ENCODE data around the gene SMIM35. TPM values are rescaled to one million over a fixed set of nuclear protein-coding genes. Genes with fewer than 3 reads are reported as not detected.

The SMIM35 gene
- total and polyA plus RNA-seq, 11 donors, result 0.21 TPM; not detected in 10

DNA sequence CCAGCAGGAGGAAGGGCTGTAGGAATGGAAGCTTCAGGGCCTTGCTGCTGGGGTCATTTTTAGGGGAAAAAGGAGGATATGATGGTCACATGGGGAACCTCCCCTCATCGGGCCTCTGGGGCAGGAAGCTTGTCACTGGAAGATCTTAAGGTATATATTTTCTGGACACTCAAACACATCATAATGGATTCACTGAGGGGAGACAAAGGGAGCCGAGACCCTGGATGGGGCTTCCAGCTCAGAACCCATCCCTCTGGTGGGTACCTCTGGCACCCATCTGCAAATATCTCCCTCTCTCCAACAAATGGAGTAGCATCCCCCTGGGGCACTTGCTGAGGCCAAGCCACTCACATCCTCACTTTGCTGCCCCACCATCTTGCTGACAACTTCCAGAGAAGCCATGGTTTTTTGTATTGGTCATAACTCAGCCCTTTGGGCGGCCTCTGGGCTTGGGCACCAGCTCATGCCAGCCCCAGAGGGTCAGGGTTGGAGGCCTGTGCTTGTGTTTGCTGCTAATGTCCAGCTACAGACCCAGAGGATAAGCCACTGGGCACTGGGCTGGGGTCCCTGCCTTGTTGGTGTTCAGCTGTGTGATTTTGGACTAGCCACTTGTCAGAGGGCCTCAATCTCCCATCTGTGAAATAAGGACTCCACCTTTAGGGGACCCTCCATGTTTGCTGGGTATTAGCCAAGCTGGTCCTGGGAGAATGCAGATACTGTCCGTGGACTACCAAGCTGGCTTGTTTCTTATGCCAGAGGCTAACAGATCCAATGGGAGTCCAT is 86.5 kb downstream of the SMIM35 start:
- Histone ChIP-seq H3K27ac (peak overlapping the region in 1 of 12 donors; percentile 90), H3K27me3 (no peaks in the 10 kb centered on the region), H3K4me1 (peaks cover 0 to 98% (median 5%) of the 10 kb centered on the region in 12 donors), H3K4me3 (no peak overlapping the region), H3K36me3 (peaks cover 0 to 50% (median 0%) of the 10 kb centered on the region in 9 donors), H3K9me3 (peaks cover 0 to 6% (median 0%) of the 10 kb centered on the region in 12 donors)
- TF ChIP-seq POLR2A (IDR thresholded peaks at IDR 0.05), result no peak
- TF ChIP-seq, protein P1, sequence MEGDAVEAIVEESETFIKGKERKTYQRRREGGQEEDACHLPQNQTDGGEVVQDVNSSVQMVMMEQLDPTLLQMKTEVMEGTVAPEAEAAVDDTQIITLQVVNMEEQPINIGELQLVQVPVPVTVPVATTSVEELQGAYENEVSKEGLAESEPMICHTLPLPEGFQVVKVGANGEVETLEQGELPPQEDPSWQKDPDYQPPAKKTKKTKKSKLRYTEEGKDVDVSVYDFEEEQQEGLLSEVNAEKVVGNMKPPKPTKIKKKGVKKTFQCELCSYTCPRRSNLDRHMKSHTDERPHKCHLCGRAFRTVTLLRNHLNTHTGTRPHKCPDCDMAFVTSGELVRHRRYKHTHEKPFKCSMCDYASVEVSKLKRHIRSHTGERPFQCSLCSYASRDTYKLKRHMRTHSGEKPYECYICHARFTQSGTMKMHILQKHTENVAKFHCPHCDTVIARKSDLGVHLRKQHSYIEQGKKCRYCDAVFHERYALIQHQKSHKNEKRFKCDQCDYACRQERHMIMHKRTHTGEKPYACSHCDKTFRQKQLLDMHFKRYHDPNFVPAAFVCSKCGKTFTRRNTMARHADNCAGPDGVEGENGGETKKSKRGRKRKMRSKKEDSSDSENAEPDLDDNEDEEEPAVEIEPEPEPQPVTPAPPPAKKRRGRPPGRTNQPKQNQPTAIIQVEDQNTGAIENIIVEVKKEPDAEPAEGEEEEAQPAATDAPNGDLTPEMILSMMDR (IDR thresholded peaks at IDR 0.05), result no peak
- intact Hi-C loops (cut with DNase I), result no loop called here
- ATAC-seq (no peak), DNase-seq (no peak)
- WGBS, 4 donors, result 91 to 96% (median 94%) methylated on average over 3 to 4 of the region's 4 CpGs

DNA sequence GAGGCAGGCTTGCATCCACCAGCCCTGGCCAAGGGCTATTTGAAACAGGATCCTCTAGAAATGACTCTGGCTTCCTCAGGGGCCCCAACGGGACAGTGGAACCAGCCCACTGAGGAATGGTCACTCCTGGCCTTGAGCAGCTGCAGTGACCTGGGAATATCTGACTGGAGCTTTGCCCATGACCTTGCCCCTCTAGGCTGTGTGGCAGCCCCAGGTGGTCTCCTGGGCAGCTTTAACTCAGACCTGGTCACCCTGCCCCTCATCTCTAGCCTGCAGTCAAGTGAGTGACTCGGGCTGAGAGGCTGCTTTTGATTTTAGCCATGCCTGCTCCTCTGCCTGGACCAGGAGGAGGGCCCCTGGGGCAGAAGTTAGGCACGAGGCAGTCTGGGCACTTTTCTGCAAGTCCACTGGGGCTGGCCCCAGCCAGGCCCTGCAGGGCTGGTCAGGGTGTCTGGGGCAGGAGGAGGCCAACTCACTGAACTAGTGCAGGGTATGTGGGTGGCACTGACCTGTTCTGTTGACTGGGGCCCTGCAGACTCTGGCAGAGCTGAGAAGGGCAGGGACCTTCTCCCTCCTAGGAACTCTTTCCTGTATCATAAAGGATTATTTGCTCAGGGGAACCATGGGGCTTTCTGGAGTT is 87.3 kb downstream of the SMIM35 start:
- Histone ChIP-seq H3K27ac (peak overlapping the region in 1 of 12 donors; percentile 90), H3K4me1 (peaks cover 0 to 98% (median 5%) of the 10 kb centered on the region in 12 donors), H3K36me3 (peaks cover 0 to 58% (median 0%) of the 10 kb centered on the region in 9 donors), H3K9me3 (peaks cover 0 to 6% (median 0%) of the 10 kb centered on the region in 12 donors), H3K4me3 (no peak overlapping the region), H3K27me3 (no peaks in the 10 kb centered on the region)
- DNase-seq, result no peak
- intact Hi-C loops (cut with DNase I), result no loop called here
- no peak for ATAC-seq
- WGBS, 4 donors, result 86 to 100% (median 91%) methylated on average over 1 to 3 of the region's 3 CpGs
- TF ChIP-seq POLR2A (IDR thresholded peaks at IDR 0.05), result no peak
- TF ChIP-seq, protein P1 (IDR thresholded peaks at IDR 0.05), result no peak

DNA sequence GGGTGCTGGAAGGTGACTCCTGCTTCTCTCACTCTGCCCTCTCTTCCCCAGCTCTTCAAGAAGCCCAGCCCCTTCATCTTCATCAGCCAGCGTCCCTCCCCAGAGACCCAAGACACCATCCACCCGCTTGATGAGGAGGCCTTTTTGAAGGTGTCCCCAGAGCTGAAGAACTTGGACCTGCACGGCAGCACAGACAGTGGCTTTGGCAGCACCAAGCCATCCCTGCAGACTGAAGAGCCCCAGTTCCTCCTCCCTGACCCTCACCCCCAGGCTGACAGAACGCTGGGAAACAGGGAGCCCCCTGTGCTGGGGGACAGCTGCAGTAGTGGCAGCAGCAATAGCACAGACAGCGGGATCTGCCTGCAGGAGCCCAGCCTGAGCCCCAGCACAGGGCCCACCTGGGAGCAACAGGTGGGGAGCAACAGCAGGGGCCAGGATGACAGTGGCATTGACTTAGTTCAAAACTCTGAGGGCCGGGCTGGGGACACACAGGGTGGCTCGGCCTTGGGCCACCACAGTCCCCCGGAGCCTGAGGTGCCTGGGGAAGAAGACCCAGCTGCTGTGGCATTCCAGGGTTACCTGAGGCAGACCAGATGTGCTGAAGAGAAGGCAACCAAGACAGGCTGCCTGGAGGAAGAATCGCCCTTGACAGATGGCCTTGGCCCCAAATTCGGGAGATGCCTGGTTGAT is 88.0 kb downstream of the SMIM35 start:
- Histone ChIP-seq H3K36me3 (peaks cover 0 to 65% (median 0%) of the 10 kb centered on the region in 9 donors), H3K4me3 (no peak overlapping the region), H3K27ac (peak overlapping the region in 1 of 12 donors; percentile 90), H3K9me3 (peaks cover 0 to 3% (median 0%) of the 10 kb centered on the region in 12 donors), H3K27me3 (no peaks in the 10 kb centered on the region), H3K4me1 (peaks cover 0 to 98% (median 5%) of the 10 kb centered on the region in 12 donors)
- WGBS, 4 donors, result 86 to 97% (median 92%) methylated on average over 9 to 10 of the region's 10 CpGs
- ATAC-seq, result no peak
- intact Hi-C loops (cut with DNase I), result no loop called here
- TF ChIP-seq, protein P1 (IDR thresholded peaks at IDR 0.05), result no peak
- no peak for TF ChIP-seq POLR2A (IDR thresholded peaks at IDR 0.05)
- no peak for DNase-seq
